OCI-LY7 (cell line): ENCODE data around the gene PLXNC1. TPM values are rescaled to one million over a fixed set of nuclear protein-coding genes. Genes with fewer than 3 reads are reported as not detected.

ENCODE experiments used
- BruUV-seq: library from RNA; stranded (reverse); fragments of 400-500 nt; replicated peaks from 2 replicates; lab custom pipeline; 2021; lab: Mats Ljungman, UMichigan
- CTCF ChIA-PET: fragments of 300-600 bp; sonication (Branson Sonifier 250); formaldehyde crosslinking; loops from one replicate; lab custom pipeline; 2022; ENCODE audit warnings: antibody characterized with exemption; ENCODE audit not compliant: unreplicated experiment; lab: Charles Lee
- POLR2A ChIA-PET: fragments of 300-600 bp; sonication (Branson Sonifier 250); formaldehyde crosslinking; loops from one replicate; lab custom pipeline; 2022; ENCODE audit warnings: antibody characterized with exemption; lab: Charles Lee
- DNase-seq: peaks from one replicate; pipeline ENCODE4 v3.0.0-alpha.2; 2015; ENCODE audit warnings: low spot score
- H2AFZ ChIP-seq: fragments of 200-600 bp; sonication (generic), shearing (Covaris generic); 2 replicates; pipeline ENCODE4 v1.6.1; 2014; ENCODE audit warnings: mild to moderate bottlenecking, antibody characterized with exemption, low read length, moderate library complexity
- H3K27ac ChIP-seq: fragments of 200-600 bp; sonication (generic); 2 replicates; pipeline ENCODE4 v1.5.1; 2014; ENCODE audit warnings: mixed run types, low read depth, mild to moderate bottlenecking, moderate library complexity, low read length, inconsistent platforms; ENCODE audit not compliant: poor library complexity, severe bottlenecking
- H3K36me3 ChIP-seq: fragments of 200-600 bp; sonication (generic); 2 replicates; pipeline ENCODE4 v1.6.1; 2014; ENCODE audit warnings: mild to moderate bottlenecking, antibody characterized with exemption, low read length, moderate library complexity, mixed read lengths; ENCODE audit not compliant: insufficient read depth
- H3K4me1 ChIP-seq: fragments of 200-600 bp; sonication (generic); 2 replicates; pipeline ENCODE4 v1.5.1; 2014; ENCODE audit warnings: mild to moderate bottlenecking, low read length; ENCODE audit not compliant: insufficient read depth, poor library complexity, severe bottlenecking
- H3K4me2 ChIP-seq: fragments of 200-600 bp; sonication (generic); 2 replicates; pipeline ENCODE4 v1.6.1; 2014; ENCODE audit warnings: mild to moderate bottlenecking, low read length
- H3K4me3 ChIP-seq: fragments of 200-600 bp; sonication (generic); 2 replicates; pipeline ENCODE4 v1.5.1; 2014; ENCODE audit warnings: mild to moderate bottlenecking, low read depth, low read length; ENCODE audit not compliant: poor library complexity, severe bottlenecking
- H3K79me2 ChIP-seq: fragments of 200-600 bp; sonication (generic); 2 replicates; pipeline ENCODE4 v1.6.1; 2016; ENCODE audit warnings: low read depth, mild to moderate bottlenecking, low read length, moderate library complexity, mixed read lengths; ENCODE audit not compliant: insufficient read depth
- H3K9me2 ChIP-seq: fragments of 200-600 bp; sonication (generic); 2 replicates; pipeline ENCODE4 v1.6.1; 2016; ENCODE audit warnings: mild to moderate bottlenecking, low read length, mixed read lengths; ENCODE audit not compliant: insufficient read depth
- H3K9me3 ChIP-seq: fragments of 200-600 bp; sonication (generic); 2 replicates; pipeline ENCODE4 v1.6.1; 2014; ENCODE audit warnings: mild to moderate bottlenecking, mixed run types, low read length, mixed read lengths
- H4K20me1 ChIP-seq: fragments of 200-600 bp; sonication (generic); 2 replicates; pipeline ENCODE4 v1.6.1; 2014; ENCODE audit warnings: mild to moderate bottlenecking, antibody characterized with exemption, low read length, moderate library complexity, mixed read lengths; ENCODE audit not compliant: insufficient read depth
- CTCF ChIP-seq: fragments of 200-600 bp; sonication (generic); conservative IDR thresholded peaks from 2 replicates; pipeline ENCODE4 v1.5.1; 2014; ENCODE audit warnings: mild to moderate bottlenecking, antibody characterized with exemption, low read length, moderate library complexity, mixed read lengths
- EZH2phosphoT487 ChIP-seq: fragments of 200-600 bp; sonication (generic); IDR thresholded peaks from 2 replicates; pipeline ENCODE4 v1.6.1; 2018; ENCODE audit warnings: low read depth, borderline replicate concordance, mild to moderate bottlenecking, mixed run types, antibody characterized with exemption, low read length, moderate library complexity, mixed read lengths
- intact Hi-C: fragments of 100-400 bp; cut with micrococcal nuclease; formaldehyde crosslinking; loops from one replicate; pipeline ENCODE4 v1.10.0; 2022; ENCODE audit not compliant: unreplicated experiment
- total RNA-seq, 2 experiments: library from RNA; depleted of rRNA in 1 of 2; stranded (reverse); fragments of >200 nt in 1 of 2; shearing (Covaris generic) in 1 of 2; gene quantifications; 2 replicates each; pipeline ENCODE4 v1.2.3, GENCODE V29; 2014 to 2022

Gene PLXNC1
- total RNA-seq, 2 experiments from 2014 or later = 4.5 to 8.0 TPM

- Histone ChIP-seq H3K4me3 (no peak overlapping the region), H3K27ac (no peak overlapping the region), H3K36me3 (peaks cover 7% of the 10 kb centered on the region; the same call in 1 of the 2 replicates), H3K9me3 (peaks cover 7% of the 10 kb centered on the region; the same call in 1 of the 2 replicates), H3K9me2 (no peaks in the 10 kb centered on the region), H3K79me2 (no peaks in the 10 kb centered on the region), H3K4me2 (no peak overlapping the region), H2AFZ (no peak overlapping the region), H3K4me1 (peaks cover 18% of the 10 kb centered on the region), H4K20me1 (no peaks in the 10 kb centered on the region)
- intact Hi-C loops = no loop called here
- ChIA-PET POLR2A (interaction anchor here (1.0 kb wide), 1 partner anchor 11 kb away, joined by 3 read pairs; no protein-coding TSS in a partner anchor), CTCF (no interaction called here)
- no peak for DNase-seq
- BruUV-seq = no TSS peak
- TF ChIP-seq EZH2phosphoT487 (no peak), CTCF (no peak; the same call in 1 of the 2 replicates)
These were observed 50.1 kb downstream of the PLXNC1 start for GRCh38 chr12:94198469-94198868.

DNA sequence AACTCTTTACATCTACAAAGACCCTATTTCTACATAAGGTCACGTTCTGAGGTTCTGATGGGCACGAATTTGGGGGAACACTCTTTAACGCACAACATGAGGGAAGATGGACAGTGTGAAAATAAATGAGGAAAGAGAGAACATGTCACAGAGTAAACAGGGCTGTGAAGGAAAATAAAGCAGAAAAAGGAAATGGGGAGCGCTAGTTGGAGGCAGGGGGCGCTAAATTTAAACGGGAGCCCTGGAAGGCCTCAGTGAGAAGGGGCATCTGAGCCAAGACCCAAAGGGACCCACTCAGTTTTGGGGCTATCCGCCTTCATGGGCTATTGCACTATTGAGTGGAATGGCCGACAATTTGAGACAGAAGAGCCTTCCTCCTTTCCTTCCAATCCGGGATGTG, 50.5 kb downstream of the PLXNC1 start:
- no peak overlapping the region for H2AFZ ChIP-seq
- BruUV-seq = no TSS peak
- POLR2A ChIA-PET = interaction anchor here (1.0 kb wide), 1 partner anchor 11 kb away, joined by 3 read pairs; no protein-coding TSS in a partner anchor
- no peak overlapping the region for H3K4me2 ChIP-seq
- H3K4me3 ChIP-seq = no peak overlapping the region
- peaks cover 3% of the 10 kb centered on the region; the same call in 1 of the 2 replicates for H3K36me3 ChIP-seq
- peaks cover 3% of the 10 kb centered on the region; the same call in 1 of the 2 replicates for H3K9me3 ChIP-seq
- H4K20me1 ChIP-seq = no peaks in the 10 kb centered on the region
- no peaks in the 10 kb centered on the region for H3K9me2 ChIP-seq
- no peak for DNase-seq
- peaks cover 18% of the 10 kb centered on the region for H3K4me1 ChIP-seq
- no peaks in the 10 kb centered on the region for H3K79me2 ChIP-seq
- CTCF ChIA-PET = no interaction called here
- intact Hi-C loops = no loop called here
- TF ChIP-seq CTCF = peak; percentile 56; the same call in 1 of the 2 replicates
- TF ChIP-seq EZH2phosphoT487 = no peak
- H3K27ac ChIP-seq = no peak overlapping the region

DNA sequence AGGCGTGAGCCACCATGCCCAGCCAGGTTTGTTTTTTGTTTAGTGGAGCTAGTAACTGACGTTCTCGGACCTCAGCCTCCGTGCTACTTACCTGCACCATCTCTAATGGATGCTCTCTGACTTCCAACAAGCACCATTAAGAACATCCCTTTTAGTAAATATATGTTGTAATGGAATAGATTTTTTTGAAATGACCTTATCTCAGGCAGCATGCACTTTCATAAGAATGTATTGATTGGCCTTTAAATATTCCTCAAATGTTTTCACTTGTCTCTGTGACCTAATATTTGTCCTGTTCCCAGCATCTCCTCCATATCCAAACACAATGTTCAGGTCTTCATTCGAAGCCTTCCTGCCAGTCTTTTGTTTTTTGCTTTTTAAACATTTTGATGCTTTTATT, 51.7 kb downstream of the PLXNC1 start:
- H2AFZ ChIP-seq = no peak overlapping the region
- no TSS peak for BruUV-seq
- CTCF ChIA-PET = no interaction called here
- no peaks in the 10 kb centered on the region for H4K20me1 ChIP-seq
- H3K4me2 ChIP-seq = no peak overlapping the region
- no peaks in the 10 kb centered on the region for H3K9me2 ChIP-seq
- H3K4me1 ChIP-seq = peaks cover 27% of the 10 kb centered on the region
- no peaks in the 10 kb centered on the region for H3K9me3 ChIP-seq
- no peaks in the 10 kb centered on the region for H3K79me2 ChIP-seq
- intact Hi-C loops = no loop called here
- no peaks in the 10 kb centered on the region for H3K36me3 ChIP-seq
- DNase-seq = no peak
- TF ChIP-seq CTCF (no peak), EZH2phosphoT487 (no peak)
- POLR2A ChIA-PET = interaction anchor here (0.6 to 0.7 kb wide), 4 partner anchors 11 to 1227 kb away, joined by 3 read pairs; no protein-coding TSS in a partner anchor
- no peak overlapping the region for H3K27ac ChIP-seq
- H3K4me3 ChIP-seq = no peak overlapping the region
